ENCODE data around the gene HNRNPUL2. TPM values are rescaled to one million over a fixed set of nuclear protein-coding genes. Genes with fewer than 3 reads are reported as not detected.

Gene HNRNPUL2
- total and polyA plus RNA-seq, 2 donors (not counting 3 experiments of a cell fraction or from before 2014, with no cell fraction given) = 18.3 to 56.2 TPM

DNA sequence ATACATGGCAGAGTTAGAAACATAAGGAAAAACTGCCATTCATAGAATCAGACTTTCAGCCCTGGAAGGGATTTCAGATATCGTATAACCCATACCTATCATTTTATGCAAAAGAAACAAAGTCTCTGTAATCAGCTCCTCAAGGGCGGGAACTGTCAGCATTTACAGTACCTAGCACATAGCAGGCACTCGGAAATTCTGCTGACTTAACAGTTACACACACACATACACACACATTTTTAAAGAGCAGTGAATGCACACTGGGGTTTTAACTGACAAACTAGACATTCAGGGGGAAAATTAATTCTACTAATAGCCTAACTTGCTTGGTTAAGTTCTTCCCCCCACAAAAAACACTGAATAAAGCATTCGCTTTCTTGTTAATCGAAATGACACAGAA is 11.1 kb downstream of the HNRNPUL2 start:
- H2AFZ ChIP-seq (ENCODE audit: low read depth, low read length) = no peak overlapping the region
- H3K27ac ChIP-seq (ENCODE audit: insufficient read depth, low read depth, low read length) = no peak overlapping the region
- H3K4me3 ChIP-seq (replicated peaks in 1 of 3; ENCODE audit: insufficient read depth in 1 of 3, low read depth in 1 of 3, low read length in 3 of 3) = no peak overlapping the region
- intact Hi-C loops (cut with micrococcal nuclease) = no loop called here
- H3K9me3 ChIP-seq (replicated peaks; ENCODE audit: control insufficient read depth, insufficient read depth, low read length) = no peaks in the 10 kb centered on the region
- no peak for FAIRE-seq
- H3K79me2 ChIP-seq (ENCODE audit: control insufficient read depth, insufficient read depth, low read length) = peaks cover 35% of the 10 kb centered on the region
- no peaks in the 10 kb centered on the region for H4K20me1 ChIP-seq (replicated peaks; ENCODE audit: control insufficient read depth, extremely low read depth, insufficient read depth, low read length)
- POLR2A ChIA-PET = no interaction called here
- dilution Hi-C loops (cut with MboI; ENCODE audit: extremely low pct_ligation_motif_present, low sequenced_read_pairs) = no loop called here
- CTCF ChIA-PET = no interaction called here
- H3K36me3 ChIP-seq (ENCODE audit: control insufficient read depth in 2 of 2, extremely low read depth in 1 of 2, insufficient read depth in 2 of 2, low read length in 2 of 2) = peaks cover 43 to 48% of the 10 kb centered on the region in 2 experiments
- no peaks in the 10 kb centered on the region for H3K9me1 ChIP-seq (replicated peaks; ENCODE audit: control insufficient read depth, extremely low read depth, insufficient read depth, low read length)
- no peak for DNase-seq (ENCODE audit: low read depth, low spot score)
- no peak overlapping the region for H3K4me2 ChIP-seq (ENCODE audit: insufficient read depth, low read length)
- no TSS peak for BruUV-seq (replicated peaks)
- TF ChIP-seq, protein P1, sequence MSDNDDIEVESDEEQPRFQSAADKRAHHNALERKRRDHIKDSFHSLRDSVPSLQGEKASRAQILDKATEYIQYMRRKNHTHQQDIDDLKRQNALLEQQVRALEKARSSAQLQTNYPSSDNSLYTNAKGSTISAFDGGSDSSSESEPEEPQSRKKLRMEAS (IDR thresholded peaks at IDR 0.05; ENCODE audit: insufficient read depth, insufficient read length) = no peak
- no peak for TF ChIP-seq POLR2AphosphoS5 (IDR thresholded peaks at IDR 0.05; ENCODE audit: insufficient read depth, low read depth, low read length)
- TF ChIP-seq JUN (IDR thresholded peaks at IDR 0.05; ENCODE audit: borderline replicate concordance, insufficient read depth, insufficient read length, low read depth) = no peak
- TF ChIP-seq MYC (IDR thresholded peaks at IDR 0.05; ENCODE audit: low read depth, low read length) = no peak
- no peak for TF ChIP-seq GATA2 (IDR thresholded peaks at IDR 0.05; ENCODE audit: insufficient read depth, insufficient read length, low read depth, low read length)
- no peak for TF ChIP-seq FOS (IDR thresholded peaks at IDR 0.05; ENCODE audit: borderline replicate concordance, insufficient read depth, low read length)
- no peak for TF ChIP-seq EZH2 (IDR thresholded peaks at IDR 0.05; ENCODE audit: borderline replicate concordance, low read depth, low read length, severe bottlenecking)
- no peak for TF ChIP-seq POLR2A (IDR thresholded peaks at IDR 0.05; ENCODE audit: low read depth, low read length)
- TF ChIP-seq, protein P2, sequence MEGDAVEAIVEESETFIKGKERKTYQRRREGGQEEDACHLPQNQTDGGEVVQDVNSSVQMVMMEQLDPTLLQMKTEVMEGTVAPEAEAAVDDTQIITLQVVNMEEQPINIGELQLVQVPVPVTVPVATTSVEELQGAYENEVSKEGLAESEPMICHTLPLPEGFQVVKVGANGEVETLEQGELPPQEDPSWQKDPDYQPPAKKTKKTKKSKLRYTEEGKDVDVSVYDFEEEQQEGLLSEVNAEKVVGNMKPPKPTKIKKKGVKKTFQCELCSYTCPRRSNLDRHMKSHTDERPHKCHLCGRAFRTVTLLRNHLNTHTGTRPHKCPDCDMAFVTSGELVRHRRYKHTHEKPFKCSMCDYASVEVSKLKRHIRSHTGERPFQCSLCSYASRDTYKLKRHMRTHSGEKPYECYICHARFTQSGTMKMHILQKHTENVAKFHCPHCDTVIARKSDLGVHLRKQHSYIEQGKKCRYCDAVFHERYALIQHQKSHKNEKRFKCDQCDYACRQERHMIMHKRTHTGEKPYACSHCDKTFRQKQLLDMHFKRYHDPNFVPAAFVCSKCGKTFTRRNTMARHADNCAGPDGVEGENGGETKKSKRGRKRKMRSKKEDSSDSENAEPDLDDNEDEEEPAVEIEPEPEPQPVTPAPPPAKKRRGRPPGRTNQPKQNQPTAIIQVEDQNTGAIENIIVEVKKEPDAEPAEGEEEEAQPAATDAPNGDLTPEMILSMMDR (IDR thresholded peaks at IDR 0.05; ENCODE audit: extremely low read depth in 1 of 2, insufficient read depth in 1 of 2, low read depth in 1 of 2, low read length in 2 of 2) = no peak
- H3K27me3 ChIP-seq (ENCODE audit: control insufficient read depth in 2 of 2, insufficient read depth in 2 of 2, low read length in 2 of 2) = no peaks in the 10 kb centered on the region
- no peaks in the 10 kb centered on the region for H3K4me1 ChIP-seq (ENCODE audit: control insufficient read depth, extremely low read depth, insufficient read depth, low read length)
- no peak overlapping the region for H3K9ac ChIP-seq (replicated peaks; ENCODE audit: extremely low read depth, insufficient read depth, low read length)
